Midbrain (tissue), 1 donor: ENCODE data around the gene KRT28.
"Not testable (repeated sequence)": the region's sequence is repeated elsewhere in the genome, so short reads cannot be mapped to it uniquely, and the experiment has no call there.

Experiments used
- DNase-seq: peaks from one replicate; lab custom pipeline; 2025; lab: John Stamatoyannopoulos, UW

Gene KRT28

GRCh38 chr17:40818733-40819527 lies 19.2 kb upstream of the KRT28 start:
- DNase-seq = peak; percentile 73

DNA sequence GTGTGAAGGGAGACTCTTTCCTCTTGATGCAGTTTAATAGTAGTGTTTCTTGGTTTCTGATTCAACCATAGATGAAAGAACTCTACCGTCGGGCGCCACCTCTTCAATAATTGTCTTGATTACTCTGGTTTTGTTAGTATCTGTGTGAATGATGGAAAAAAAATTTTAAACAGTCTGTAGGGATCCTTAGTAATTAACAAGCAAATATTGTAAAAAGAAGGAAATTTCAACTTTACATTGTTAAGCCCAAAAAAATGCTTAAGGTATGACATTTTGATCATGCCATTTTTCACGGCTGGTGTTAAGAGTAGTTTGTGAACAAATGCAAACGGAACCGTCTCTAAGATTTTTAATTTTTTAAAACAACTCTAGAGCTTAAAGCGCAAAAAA lies 18.6 kb upstream of the KRT28 start:
- no peak for DNase-seq

DNA sequence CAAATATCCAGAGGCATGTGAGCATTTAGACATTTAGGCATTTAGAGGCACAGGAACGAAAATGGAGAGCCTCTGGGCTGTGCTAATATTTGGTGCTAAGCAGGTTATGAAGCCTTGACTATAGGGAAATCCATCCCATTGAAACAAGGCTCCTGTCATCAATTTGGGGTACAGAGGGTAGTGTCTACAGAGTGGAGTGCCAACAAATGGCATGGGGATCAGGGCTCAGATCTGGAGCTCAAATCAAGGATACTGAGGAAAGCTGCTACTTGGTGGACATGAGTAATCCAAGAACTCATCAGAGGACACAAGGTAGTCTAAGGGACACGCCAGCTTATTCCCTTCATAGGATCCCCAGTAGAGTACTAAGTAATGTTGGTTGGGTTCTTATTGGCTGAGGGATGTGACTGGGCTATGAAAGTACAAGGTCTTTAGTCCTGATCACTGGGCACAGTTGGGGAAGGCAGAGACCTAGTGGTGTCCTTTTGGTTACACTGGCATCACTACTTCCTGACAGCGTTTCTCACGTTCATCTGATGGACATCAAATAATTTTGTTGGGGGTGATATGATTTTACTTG lies 17.4 kb upstream of the KRT28 start:
- no peak for DNase-seq

DNA sequence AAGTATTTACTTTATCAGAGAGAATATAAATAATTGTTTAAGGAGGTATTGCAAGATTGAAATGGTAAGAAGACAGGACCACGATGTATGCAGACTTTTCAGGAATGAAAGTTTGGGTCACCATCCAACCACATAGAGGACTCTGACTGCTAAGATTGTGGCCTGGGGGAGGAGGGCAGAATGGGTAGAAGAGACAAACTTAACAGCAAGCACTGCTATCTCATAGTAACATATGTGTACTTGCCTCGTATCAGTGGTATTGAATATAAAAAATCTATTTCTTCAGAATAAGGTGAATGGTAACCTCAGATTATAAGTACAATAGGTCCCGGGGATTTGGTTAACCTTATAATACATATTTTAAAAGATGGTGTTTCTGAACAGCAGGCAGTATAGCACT lies 16.8 kb upstream of the KRT28 start:
- no peak for DNase-seq

DNA sequence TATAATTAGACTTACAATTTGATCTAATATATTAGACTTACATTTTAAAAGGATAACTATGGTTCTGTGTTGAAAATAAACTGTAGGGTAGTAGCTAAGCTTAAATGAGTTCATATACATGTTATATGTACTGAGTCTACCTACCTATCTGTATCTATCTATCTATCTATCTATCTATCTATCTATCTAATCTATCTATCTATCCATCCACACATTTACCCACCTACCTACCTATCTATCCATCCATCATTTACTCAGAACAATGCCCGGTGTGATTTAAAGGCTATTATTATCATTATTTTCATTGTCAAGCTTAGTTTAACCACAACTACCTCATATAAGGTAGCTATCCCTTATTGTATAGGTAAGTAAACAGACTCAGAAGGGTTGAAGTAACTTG lies 15.6 kb upstream of the KRT28 start:
- DNase-seq = no peak

- not testable (repeated sequence) for DNase-seq
Measured at GRCh38 chr17:40814657-40815056, 14.9 kb upstream of the KRT28 start.

DNA sequence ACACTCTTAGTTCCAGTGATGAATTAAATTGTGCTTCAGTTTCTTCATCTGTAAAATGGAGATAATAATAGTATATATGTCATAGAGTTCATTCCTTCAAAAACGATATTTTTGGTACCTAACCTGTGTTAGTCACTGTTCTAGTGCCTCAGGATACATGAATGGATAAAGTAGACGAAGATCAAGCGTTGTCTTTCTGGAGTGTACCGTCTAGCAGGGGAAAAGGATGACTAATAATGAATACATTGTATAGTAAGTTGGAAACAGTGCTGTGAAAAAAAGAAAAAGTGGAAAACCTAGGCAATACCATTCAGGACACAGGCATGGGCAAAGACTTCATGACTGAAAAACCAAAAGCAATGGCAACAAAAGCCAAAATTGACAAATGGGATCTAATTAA lies 14.0 kb upstream of the KRT28 start:
- no peak for DNase-seq

GRCh38 chr17:40812639-40813038 lies 12.9 kb upstream of the KRT28 start:
- no peak for DNase-seq

GRCh38 chr17:40810494-40810893 lies 10.7 kb upstream of the KRT28 start:
- no peak for DNase-seq

GRCh38 chr17:40809721-40810421 lies 10.1 kb upstream of the KRT28 start:
- no peak for DNase-seq

- no peak for DNase-seq
Measured at GRCh38 chr17:40806131-40806530, 6.4 kb upstream of the KRT28 start.

DNA sequence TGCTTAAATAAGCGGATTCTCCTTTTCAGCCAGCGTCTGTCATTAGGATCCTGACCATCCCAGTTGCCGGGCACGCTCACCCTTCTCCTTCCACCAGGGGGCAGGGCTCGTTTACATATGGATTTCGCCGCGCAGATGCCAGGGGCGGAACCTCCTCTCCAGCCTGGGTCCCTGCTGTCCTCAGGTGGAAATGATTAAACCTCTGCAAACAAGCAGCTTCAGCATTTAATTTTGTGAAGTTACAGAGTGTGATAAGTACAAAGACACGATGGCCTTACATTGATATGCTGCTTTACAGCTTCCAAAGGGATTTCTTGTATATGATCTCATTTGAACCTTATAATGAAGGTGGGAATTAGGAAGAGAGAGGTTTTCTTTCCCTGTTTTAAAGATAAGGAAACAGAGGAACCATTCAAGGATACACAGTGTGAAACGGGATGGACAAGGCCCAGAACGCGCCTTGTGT lies 3.9 kb upstream of the KRT28 start:
- peak; percentile 41 for DNase-seq

- DNase-seq = no peak
Measured at GRCh38 chr17:40801157-40801556, 1.4 kb upstream of the KRT28 start.

DNA sequence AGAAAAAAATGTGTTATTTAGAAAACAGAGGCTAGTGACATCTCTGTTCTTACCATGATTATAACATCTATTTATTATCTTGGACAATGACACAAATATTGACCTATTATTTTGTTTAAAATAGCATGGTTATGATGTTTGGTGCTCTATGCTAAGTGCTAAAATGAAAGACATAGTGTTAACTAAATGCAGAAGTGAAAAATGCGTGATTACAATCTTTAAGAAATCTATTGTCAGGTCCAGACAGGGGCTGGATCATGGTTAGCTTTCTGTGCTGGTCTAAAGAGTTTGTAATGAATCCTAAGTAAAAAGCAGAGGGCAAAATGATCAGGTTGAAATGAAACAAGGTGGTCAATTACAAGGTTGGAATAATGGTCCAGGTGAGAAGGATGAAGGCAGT lies 622 bp upstream of the KRT28 start:
- no peak for DNase-seq

GRCh38 chr17:40796846-40797245 lies 2.9 kb downstream of the KRT28 start:
- no peak for DNase-seq

DNA sequence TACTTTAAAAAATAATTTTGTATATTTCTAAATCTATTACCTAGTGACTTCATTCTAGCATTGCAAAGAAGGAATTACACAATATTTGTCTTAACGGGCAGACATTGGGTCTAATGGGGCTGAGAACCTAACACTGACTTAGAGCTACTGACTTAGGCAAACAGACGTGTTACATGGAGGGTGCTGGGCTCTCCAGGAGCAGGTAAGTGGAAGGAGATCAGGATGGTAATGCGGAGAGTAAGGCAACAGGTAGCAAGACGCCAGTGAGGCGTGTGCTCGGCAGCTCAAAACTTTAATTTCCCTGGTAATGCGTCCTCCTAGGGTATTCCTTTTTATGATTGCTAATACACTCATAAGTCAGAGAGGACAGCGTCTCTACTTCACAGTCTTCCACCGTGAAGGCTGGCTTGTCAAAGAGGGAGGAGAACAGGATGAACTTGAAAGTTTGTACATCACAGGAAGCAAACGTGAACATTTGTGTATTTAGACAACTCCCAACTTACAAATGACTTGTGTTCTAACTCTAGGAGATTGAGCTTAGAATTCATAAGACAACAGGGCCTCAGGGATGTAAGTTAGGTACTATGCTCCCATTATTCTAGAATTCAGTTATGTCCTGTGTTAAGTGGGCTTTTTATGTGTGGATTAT lies 4.6 kb downstream of the KRT28 start:
- no peak for DNase-seq

DNA sequence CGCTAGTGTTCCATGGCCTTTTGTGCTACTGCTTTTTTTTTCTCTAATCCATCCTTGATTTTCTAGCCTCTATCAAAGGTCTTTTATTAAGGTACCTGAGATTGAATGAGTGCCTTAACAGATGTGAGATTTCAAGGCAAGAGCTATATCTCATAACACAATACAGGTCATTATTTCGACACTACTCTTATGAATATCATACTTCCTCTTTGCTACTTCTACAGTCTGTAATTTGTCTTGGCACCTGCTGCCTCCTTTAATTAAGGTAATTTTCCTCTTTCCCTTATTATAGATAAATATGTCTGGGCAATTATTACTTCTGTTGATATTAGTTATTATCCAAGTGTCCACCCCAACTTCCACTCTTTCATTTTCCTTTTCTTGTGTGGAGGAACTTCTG lies 5.3 kb downstream of the KRT28 start:
- no peak for DNase-seq

DNA sequence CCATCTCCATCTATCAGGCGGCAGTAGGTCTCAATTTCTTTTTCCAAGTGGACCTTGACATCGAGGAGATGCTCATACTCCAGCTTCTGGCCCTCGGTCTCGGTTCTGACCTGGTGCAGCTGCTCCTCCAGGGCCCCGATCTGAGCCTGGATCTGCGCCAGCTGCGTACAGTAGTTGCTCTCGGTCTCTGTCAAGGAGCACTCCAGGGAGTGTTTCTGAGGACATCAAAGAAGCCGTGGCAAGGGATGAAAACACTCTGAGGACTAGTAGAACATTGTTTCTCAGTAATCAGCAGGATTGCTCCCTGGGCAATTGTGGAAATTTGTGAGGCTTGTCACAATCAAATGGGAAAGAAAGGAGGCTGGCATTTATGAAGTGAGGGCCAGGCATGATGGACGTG lies 5.9 kb downstream of the KRT28 start:
- no peak for DNase-seq

DNA sequence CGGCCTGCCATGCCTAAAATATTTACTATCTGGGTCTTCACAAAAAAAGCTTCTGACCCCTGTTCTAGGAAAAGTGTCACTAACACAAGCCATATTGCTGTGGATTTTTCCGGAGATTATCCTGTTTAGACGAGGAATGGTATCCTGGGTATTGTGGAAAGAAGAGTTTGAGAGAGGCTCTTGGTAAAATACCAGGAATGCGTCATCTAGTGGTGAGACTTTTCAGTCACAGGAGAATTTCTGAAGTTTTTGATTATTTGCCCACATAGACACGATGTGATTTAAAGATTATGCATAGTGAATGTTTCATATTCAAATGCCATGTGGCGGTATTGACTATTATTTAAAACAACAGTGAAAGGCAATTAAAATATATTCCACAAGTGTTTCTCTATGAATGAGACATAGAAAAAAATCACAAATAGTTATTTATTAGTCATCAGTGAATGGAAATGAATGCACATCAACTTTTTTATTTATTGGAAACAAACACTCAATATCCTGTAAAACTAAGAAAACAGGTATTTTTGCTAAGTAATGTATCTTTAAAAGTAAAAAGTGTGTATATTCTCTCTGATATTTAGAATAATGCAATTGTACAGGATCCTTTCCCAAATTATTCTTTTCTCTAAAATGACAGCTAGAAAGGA lies 7.8 kb downstream of the KRT28 start:
- DNase-seq = no peak

- DNase-seq = no peak
Measured at GRCh38 chr17:40791111-40791510, 8.6 kb downstream of the KRT28 start.

GRCh38 chr17:40782450-40782849 lies 17.3 kb downstream of the KRT28 start, which contains the start of gene KRT27:
Gene KRT27 (minus strand): TSS chr17:40782550. CDS start chr17:40782493, 57 bp downstream.
- no peak for DNase-seq
